Measurements from ENCODE around the gene CHD6.

GRCh38 chr20:41360831-41361756 lies 257.1 kb downstream of the CHD6 start:
- TF ChIP-seq, protein P1, sequence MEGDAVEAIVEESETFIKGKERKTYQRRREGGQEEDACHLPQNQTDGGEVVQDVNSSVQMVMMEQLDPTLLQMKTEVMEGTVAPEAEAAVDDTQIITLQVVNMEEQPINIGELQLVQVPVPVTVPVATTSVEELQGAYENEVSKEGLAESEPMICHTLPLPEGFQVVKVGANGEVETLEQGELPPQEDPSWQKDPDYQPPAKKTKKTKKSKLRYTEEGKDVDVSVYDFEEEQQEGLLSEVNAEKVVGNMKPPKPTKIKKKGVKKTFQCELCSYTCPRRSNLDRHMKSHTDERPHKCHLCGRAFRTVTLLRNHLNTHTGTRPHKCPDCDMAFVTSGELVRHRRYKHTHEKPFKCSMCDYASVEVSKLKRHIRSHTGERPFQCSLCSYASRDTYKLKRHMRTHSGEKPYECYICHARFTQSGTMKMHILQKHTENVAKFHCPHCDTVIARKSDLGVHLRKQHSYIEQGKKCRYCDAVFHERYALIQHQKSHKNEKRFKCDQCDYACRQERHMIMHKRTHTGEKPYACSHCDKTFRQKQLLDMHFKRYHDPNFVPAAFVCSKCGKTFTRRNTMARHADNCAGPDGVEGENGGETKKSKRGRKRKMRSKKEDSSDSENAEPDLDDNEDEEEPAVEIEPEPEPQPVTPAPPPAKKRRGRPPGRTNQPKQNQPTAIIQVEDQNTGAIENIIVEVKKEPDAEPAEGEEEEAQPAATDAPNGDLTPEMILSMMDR (IDR thresholded peaks at IDR 0.05): no peak
- TF ChIP-seq POLR2A (IDR thresholded peaks at IDR 0.05): no peak
- TF ChIP-seq POLR2AphosphoS5 (IDR thresholded peaks at IDR 0.05): no peak

All from prostate gland (tissue), 2 donors.